Type B pancreatic cell (in vitro differentiated cells): Measurements from ENCODE around the gene ACER1. TPM values are rescaled to one million over a fixed set of nuclear protein-coding genes. Genes with fewer than 3 reads are reported as not detected.

Source experiments
- DNase-seq: peaks from one replicate; pipeline ENCODE4 v3.0.0; 2021; ENCODE audit warnings: mixed read lengths; ENCODE audit not compliant: unreplicated experiment; ENCODE audit errors: extremely low spot score
- H3K27ac Mint-ChIP-seq: 2 replicates; pipeline ENCODE4 v1.8.0; 2021; ENCODE audit warnings: mild to moderate bottlenecking, mixed read lengths
- H3K27me3 Mint-ChIP-seq: 2 replicates; pipeline ENCODE4 v1.8.0; 2021; ENCODE audit warnings: mixed read lengths
- H3K36me3 Mint-ChIP-seq: 2 replicates; pipeline ENCODE4 v1.8.0; 2021; ENCODE audit warnings: mixed read lengths
- H3K4me1 Mint-ChIP-seq: one replicate; pipeline ENCODE4 v1.8.0; 2021; ENCODE audit warnings: mixed read lengths; ENCODE audit not compliant: unreplicated experiment
- H3K4me3 Mint-ChIP-seq: 2 replicates; pipeline ENCODE4 v1.8.0; 2021; ENCODE audit warnings: mild to moderate bottlenecking, mixed read lengths
- H3K9me3 Mint-ChIP-seq: 2 replicates; pipeline ENCODE4 v1.8.0; 2021; ENCODE audit warnings: mixed read lengths
- CTCF ChIP-seq: fragments of 200-600 bp; sonication (generic); conservative IDR thresholded peaks from 2 replicates; pipeline ENCODE4 v1.5.0; 2021; ENCODE audit warnings: antibody characterized with exemption, mild to moderate bottlenecking
- total RNA-seq: library from RNA; stranded (reverse); gene quantifications from 2 replicates; pipeline ENCODE4 v1.2.1, GENCODE V29; 2021; ENCODE audit warnings: low replicate concordance

Gene ACER1
- total RNA-seq, 1 donor from 2014 or later = not detected

- no peaks in the 10 kb centered on the region for H3K27me3 Mint-ChIP-seq
- no peak overlapping the region for H3K27ac Mint-ChIP-seq
- no peak overlapping the region for H3K4me3 Mint-ChIP-seq
- peaks cover 31% of the 10 kb centered on the region for H3K4me1 Mint-ChIP-seq
- no peak for TF ChIP-seq CTCF
- DNase-seq = no peak
- H3K9me3 Mint-ChIP-seq = no peaks in the 10 kb centered on the region
- H3K36me3 Mint-ChIP-seq = peaks cover 16% of the 10 kb centered on the region
Observed at GRCh38 chr19:6268382-6268771, 65.0 kb downstream of the ACER1 start.

GRCh38 chr19:6267552-6268381 is 65.6 kb downstream of the ACER1 start:
- Mint-ChIP-seq H3K36me3 (peaks cover 18% of the 10 kb centered on the region), H3K4me3 (no peak overlapping the region), H3K27ac (no peak overlapping the region)

GRCh38 chr19:6264803-6265202 is 68.6 kb downstream of the ACER1 start:
- Mint-ChIP-seq H3K4me1 (peaks cover 7% of the 10 kb centered on the region), H3K4me3 (no peak overlapping the region), H3K27ac (no peak overlapping the region), H3K27me3 (no peaks in the 10 kb centered on the region), H3K9me3 (no peaks in the 10 kb centered on the region), H3K36me3 (peaks cover 15% of the 10 kb centered on the region)
- no peak for DNase-seq
- no peak for TF ChIP-seq CTCF

More at GRCh38 chr19:6267552-6268381, 65.6 kb downstream of the ACER1 start:
- H3K27me3 Mint-ChIP-seq = no peaks in the 10 kb centered on the region
- no peak for TF ChIP-seq CTCF
- peaks cover 27% of the 10 kb centered on the region for H3K4me1 Mint-ChIP-seq
- DNase-seq = no peak
- no peaks in the 10 kb centered on the region for H3K9me3 Mint-ChIP-seq

- Mint-ChIP-seq H3K36me3 (peaks cover 15% of the 10 kb centered on the region), H3K4me1 (peaks cover 7% of the 10 kb centered on the region), H3K27me3 (no peaks in the 10 kb centered on the region), H3K4me3 (peak overlapping the region; percentile 51), H3K9me3 (no peaks in the 10 kb centered on the region), H3K27ac (no peak overlapping the region)
- TF ChIP-seq CTCF = no peak
- no peak for DNase-seq
Observed at GRCh38 chr19:6263735-6264444, 69.5 kb downstream of the ACER1 start.

- Mint-ChIP-seq H3K4me3 (no peak overlapping the region), H3K27ac (no peak overlapping the region), H3K27me3 (no peaks in the 10 kb centered on the region), H3K36me3 (peaks cover 13% of the 10 kb centered on the region), H3K9me3 (no peaks in the 10 kb centered on the region), H3K4me1 (peaks cover 7% of the 10 kb centered on the region)
- no peak for TF ChIP-seq CTCF
- DNase-seq = no peak
Observed at GRCh38 chr19:6263306-6263705, 70.1 kb downstream of the ACER1 start.
